ENCODE measurements around the gene VWDE. TPM values are rescaled to one million over a fixed set of nuclear protein-coding genes. Genes with fewer than 3 reads are reported as not detected.

Gene VWDE
- total and polyA plus RNA-seq, 4 donors, result 0.15 to 1.7 (median 1.0) TPM

DNA sequence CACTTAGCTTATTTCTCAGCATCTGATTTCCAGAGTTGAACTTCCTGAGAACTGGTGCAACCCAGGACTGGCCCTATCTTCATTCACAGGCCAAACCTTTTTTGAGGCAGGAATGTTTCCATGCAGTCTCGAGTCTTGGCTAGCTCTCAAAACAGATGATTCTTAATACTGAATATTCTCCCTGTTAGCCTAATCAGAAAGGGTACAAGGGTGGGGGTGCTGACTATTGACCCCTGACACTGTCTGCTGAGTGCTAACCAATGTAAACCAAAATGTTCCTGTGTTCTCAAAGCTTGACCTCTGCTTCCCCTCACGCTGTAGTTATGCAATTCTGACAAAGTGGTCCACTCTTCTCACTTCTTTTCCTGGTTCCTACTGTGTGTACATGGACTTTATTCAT, 25.3 kb downstream of the VWDE start:
- Histone ChIP-seq H3K4me3 (no peak overlapping the region), H3K9me3 (ENCODE audit: control insufficient read depth in 4 of 4, insufficient read depth in 3 of 4, low read length in 3 of 4) (no peaks in the 10 kb centered on the region), H3K36me3 (ENCODE audit: control insufficient read depth in 4 of 4, insufficient read depth in 4 of 4, low read length in 4 of 4) (no peaks in the 10 kb centered on the region), H3K9ac (ENCODE audit: insufficient read depth in 1 of 2, low read length in 2 of 2) (no peak overlapping the region), H3K4me1 (ENCODE audit: control insufficient read depth in 5 of 5, insufficient read depth in 5 of 5, low read length in 5 of 5) (no peaks in the 10 kb centered on the region), H3K27ac (ENCODE audit: low read depth in 1 of 2, low read length in 1 of 2) (no peak overlapping the region), H3K27me3 (ENCODE audit: control insufficient read depth in 3 of 3, insufficient read depth in 3 of 3, low read length in 2 of 3) (no peaks in the 10 kb centered on the region)
- DNase-seq (no peak), ATAC-seq (ENCODE audit: insufficient read depth, low FRiP score) (no peak)
- TF ChIP-seq, protein P1, sequence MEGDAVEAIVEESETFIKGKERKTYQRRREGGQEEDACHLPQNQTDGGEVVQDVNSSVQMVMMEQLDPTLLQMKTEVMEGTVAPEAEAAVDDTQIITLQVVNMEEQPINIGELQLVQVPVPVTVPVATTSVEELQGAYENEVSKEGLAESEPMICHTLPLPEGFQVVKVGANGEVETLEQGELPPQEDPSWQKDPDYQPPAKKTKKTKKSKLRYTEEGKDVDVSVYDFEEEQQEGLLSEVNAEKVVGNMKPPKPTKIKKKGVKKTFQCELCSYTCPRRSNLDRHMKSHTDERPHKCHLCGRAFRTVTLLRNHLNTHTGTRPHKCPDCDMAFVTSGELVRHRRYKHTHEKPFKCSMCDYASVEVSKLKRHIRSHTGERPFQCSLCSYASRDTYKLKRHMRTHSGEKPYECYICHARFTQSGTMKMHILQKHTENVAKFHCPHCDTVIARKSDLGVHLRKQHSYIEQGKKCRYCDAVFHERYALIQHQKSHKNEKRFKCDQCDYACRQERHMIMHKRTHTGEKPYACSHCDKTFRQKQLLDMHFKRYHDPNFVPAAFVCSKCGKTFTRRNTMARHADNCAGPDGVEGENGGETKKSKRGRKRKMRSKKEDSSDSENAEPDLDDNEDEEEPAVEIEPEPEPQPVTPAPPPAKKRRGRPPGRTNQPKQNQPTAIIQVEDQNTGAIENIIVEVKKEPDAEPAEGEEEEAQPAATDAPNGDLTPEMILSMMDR (IDR thresholded peaks at IDR 0.05; ENCODE audit: control extremely low read depth, extremely low read depth), result no peak
- WGBS, 2 donors, result 41 to 58% methylated on average over 2 of the region's 2 CpGs

DNA sequence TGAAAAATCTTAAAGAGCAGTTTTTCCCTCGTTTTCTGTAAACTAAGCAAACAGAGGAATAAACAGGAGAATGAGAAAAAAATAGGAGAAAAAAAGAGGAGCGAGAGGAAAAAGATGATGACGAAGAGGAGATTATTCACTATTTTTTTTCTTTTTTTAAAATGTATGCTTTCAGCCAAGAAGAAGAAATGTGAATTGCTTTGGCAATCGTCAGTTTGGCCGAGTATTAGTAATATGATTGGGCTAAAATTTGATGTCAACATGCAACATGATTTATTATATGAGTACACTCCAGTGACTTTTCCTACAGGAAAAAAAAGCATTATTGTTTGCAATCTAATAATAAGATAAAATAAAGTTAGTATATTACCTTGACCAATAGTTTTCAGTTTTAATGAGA, 26.3 kb downstream of the VWDE start:
- TF ChIP-seq, protein P1 (IDR thresholded peaks at IDR 0.05; ENCODE audit: control extremely low read depth, extremely low read depth), result no peak
- no peak for DNase-seq
- H3K4me3 ChIP-seq, result no peak overlapping the region
- no peaks in the 10 kb centered on the region for H3K36me3 ChIP-seq (ENCODE audit: control insufficient read depth in 4 of 4, insufficient read depth in 4 of 4, low read length in 4 of 4)
- no peak overlapping the region for H3K9ac ChIP-seq (ENCODE audit: insufficient read depth in 1 of 2, low read length in 2 of 2)
- ATAC-seq (ENCODE audit: insufficient read depth, low FRiP score), result no peak
- H3K27me3 ChIP-seq (ENCODE audit: control insufficient read depth in 3 of 3, insufficient read depth in 3 of 3, low read length in 2 of 3), result no peaks in the 10 kb centered on the region
- H3K4me1 ChIP-seq (ENCODE audit: control insufficient read depth in 5 of 5, insufficient read depth in 5 of 5, low read length in 5 of 5), result no peaks in the 10 kb centered on the region
- H3K9me3 ChIP-seq (ENCODE audit: control insufficient read depth in 4 of 4, insufficient read depth in 3 of 4, low read length in 3 of 4), result no peaks in the 10 kb centered on the region
- 83 to 88% methylated on average over 5 of the region's 5 CpGs for WGBS, 2 donors
- no peak overlapping the region for H3K27ac ChIP-seq (ENCODE audit: low read depth in 1 of 2, low read length in 1 of 2)

DNA sequence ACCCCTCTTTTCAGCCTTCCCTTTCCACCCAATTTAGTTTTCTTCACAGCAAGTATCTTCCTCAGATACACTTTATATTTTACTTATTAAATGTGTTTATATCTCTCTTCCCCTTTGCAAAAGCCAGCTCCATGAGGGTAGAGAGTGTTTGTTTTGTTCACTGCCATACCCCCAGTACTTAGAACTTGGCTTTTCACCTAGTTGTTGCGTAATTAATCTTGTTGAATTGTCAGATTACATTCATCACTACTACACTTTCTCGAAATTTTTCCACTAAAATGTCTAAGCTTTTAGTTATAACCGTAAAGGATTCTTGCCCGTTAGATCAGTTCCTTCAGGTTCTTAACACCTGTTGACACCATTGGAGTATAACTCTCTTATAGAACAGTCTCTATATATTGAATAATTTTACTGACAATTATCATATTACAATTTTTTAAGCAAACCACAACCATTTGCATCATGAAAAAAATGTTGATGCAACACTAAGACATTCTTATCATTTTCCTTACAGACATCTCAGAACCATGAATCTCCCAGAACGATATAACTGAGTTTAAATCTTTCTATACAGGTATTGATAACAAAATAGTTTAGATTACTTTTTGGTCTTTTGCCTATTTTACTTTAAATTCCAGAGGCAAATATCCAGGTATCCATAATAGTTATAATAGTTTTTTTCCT, 29.9 kb downstream of the VWDE start:
- no peaks in the 10 kb centered on the region for H3K27me3 ChIP-seq (ENCODE audit: control insufficient read depth in 3 of 3, insufficient read depth in 3 of 3, low read length in 2 of 3)
- TF ChIP-seq, protein P1 (IDR thresholded peaks at IDR 0.05; ENCODE audit: control extremely low read depth, extremely low read depth), result no peak
- WGBS, 2 donors, result 61 to 80% methylated on average over 5 of the region's 5 CpGs
- H3K9me3 ChIP-seq (ENCODE audit: control insufficient read depth in 4 of 4, insufficient read depth in 3 of 4, low read length in 3 of 4), result no peaks in the 10 kb centered on the region
- H3K4me1 ChIP-seq (ENCODE audit: control insufficient read depth in 5 of 5, insufficient read depth in 5 of 5, low read length in 5 of 5), result no peaks in the 10 kb centered on the region
- ATAC-seq (ENCODE audit: insufficient read depth, low FRiP score), result no peak
- no peaks in the 10 kb centered on the region for H3K36me3 ChIP-seq (ENCODE audit: control insufficient read depth in 4 of 4, insufficient read depth in 4 of 4, low read length in 4 of 4)
- no peak overlapping the region for H3K9ac ChIP-seq (ENCODE audit: insufficient read depth in 1 of 2, low read length in 2 of 2)
- DNase-seq, result no peak
- no peak overlapping the region for H3K27ac ChIP-seq (ENCODE audit: low read depth in 1 of 2, low read length in 1 of 2)
- H3K4me3 ChIP-seq, result no peak overlapping the region

DNA sequence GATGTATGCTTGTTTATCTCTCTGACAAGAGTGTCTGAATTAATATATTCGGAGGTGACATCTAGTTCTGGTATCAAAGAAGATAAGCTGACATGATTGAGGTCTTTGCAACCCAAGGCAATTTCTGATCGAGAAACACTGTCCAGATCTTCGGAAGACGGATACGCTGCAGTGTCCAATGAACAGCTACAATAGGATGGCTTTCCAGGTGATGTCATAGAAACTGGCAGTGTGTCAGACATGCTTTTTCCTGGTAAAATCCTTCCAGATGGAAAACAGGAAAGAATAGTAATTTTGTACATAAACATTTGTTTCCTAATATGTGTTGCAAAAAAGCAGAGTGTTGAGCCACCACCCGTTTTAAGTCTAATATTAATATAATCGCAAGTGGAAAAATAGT, 33.4 kb downstream of the VWDE start:
- H3K4me1 ChIP-seq (ENCODE audit: control insufficient read depth in 5 of 5, insufficient read depth in 5 of 5, low read length in 5 of 5), result no peaks in the 10 kb centered on the region
- ATAC-seq (ENCODE audit: insufficient read depth, low FRiP score) (no peak), DNase-seq (no peak)
- H3K9me3 ChIP-seq (ENCODE audit: control insufficient read depth in 4 of 4, insufficient read depth in 3 of 4, low read length in 3 of 4), result no peaks in the 10 kb centered on the region
- no peak overlapping the region for H3K9ac ChIP-seq (ENCODE audit: insufficient read depth in 1 of 2, low read length in 2 of 2)
- WGBS, 2 donors, result 85 to 90% methylated on average over 7 of the region's 7 CpGs
- no peak overlapping the region for H3K4me3 ChIP-seq
- TF ChIP-seq, protein P1 (IDR thresholded peaks at IDR 0.05; ENCODE audit: control extremely low read depth, extremely low read depth), result no peak
- H3K27me3 ChIP-seq (ENCODE audit: control insufficient read depth in 3 of 3, insufficient read depth in 3 of 3, low read length in 2 of 3), result no peaks in the 10 kb centered on the region
- no peaks in the 10 kb centered on the region for H3K36me3 ChIP-seq (ENCODE audit: control insufficient read depth in 4 of 4, insufficient read depth in 4 of 4, low read length in 4 of 4)
- no peak overlapping the region for H3K27ac ChIP-seq (ENCODE audit: low read depth in 1 of 2, low read length in 1 of 2)
